ENCODE measurements around the gene ZNF598. TPM values are rescaled to one million over a fixed set of nuclear protein-coding genes. Genes with fewer than 3 reads are reported as not detected.
"Not testable (repeated sequence)": the region's sequence is repeated elsewhere in the genome, so short reads cannot be mapped to it uniquely, and the experiment has no call there.

Gene ZNF598
- polyA plus RNA-seq, 1 donor: 32.1 TPM

DNA sequence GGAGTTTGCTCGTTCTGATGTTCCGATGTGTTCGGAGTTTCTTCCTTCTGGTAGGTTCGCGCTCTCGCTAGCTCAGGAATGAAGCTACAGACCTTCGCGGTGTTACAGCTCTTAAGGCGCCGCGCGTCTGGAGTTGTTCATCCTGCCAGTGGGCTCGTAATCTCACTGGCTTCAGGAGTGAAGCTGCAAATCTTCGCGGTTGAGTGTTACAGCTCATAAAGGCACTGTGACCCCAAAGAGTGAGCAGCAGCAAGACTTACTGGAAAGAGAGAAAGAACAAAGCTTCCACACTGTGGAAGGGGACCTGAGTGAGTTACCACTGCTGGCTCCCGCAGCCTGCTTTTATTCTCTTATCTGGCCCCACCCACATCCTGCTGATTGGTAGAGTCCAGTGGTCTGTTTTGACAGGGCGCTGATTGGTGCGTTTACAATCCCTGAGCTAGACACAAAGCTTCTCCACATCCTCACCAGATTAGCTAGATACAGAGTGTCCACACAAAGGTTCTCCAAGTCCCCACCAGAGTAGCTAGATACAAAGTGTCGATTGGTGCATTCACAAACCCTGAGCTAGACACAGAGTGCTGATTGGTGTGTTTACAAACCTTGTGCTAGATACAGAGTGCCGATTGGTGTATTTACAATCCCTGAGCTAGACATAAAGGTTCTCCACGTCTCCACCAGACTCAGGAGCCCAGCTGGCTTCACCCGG, 52.0 kb downstream of the ZNF598 start:
- not testable (repeated sequence) for DNase-seq

DNA sequence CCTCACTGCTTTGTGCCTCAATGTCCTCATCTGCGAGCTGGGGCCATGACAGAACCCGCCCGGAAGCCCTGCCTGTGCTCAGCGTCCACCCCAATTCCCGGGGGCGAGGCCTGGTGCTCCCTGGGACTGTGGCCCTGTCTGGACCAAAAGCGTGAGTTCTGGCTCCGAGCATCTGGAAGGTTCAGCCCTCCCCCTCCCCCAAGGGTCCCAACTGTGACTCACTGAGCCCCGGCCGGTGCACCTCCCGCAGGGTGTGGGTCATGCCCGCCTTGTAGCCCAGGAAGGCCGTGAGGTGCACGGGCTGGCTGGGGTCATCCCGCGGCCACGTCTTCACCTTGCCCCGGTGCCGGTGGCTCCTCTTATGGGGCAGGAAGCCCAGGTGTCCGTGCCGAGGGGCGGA, 55.9 kb downstream of the ZNF598 start:
- no peak for DNase-seq

DNA sequence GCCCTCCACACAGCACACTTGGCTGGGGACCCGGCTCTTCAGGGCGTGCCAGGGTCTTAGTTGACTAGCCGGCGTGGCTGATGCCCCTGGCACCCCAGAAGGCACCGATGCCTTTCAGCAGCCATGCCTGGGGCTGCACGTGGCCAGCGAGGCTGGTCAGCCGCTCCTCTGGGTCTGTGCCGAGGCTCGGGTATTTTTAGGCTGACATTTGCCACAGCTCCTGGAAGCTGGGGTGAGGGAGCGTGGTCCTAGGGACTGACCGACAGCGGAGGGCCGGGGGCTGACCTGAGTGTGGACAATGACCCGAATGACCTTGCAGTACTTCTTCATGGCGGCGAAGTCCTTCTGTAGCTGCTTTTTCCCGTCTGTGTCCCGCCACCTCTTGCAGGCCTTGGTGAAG, 59.1 kb downstream of the ZNF598 start:
- no peak for DNase-seq

DNA sequence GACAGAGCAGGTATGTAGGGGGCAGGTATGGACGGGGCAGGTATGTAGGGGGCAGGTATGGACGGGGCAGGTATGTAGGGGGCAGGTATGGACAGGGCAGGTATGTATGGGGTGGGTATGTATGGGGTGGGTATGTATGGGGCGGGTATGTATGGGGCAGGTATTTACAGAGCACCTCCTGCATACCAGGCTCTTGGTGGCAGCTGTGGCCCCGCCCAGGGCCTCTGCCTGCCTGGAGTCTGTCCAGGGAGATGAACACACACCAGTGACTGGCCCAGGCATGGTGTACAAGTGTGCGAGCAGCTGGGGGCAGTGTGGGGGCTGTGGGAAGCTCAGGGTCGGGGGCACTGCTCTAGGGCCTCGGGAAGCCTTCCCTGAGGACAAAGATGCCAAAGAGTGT, 59.6 kb downstream of the ZNF598 start:
- no peak for DNase-seq

DNA sequence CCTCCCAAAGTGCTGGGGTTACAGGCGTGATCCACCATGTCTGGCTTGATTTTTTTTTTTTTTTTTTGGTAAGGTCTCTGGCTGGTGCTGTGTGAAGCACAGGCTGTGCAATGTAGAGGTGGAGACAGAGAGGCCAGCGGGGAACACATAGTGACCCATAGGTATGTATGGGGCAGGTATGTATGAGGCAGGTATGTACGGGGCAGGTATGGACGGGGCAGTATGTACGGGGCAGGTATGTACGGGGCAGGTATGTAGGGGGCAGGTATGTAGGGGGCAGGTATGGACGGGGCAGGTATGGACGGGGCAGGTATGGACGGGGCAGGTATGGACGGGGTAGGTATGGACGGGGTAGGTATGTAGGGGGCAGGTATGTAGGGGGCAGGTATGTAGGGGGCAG, 60.1 kb downstream of the ZNF598 start:
- no peak for DNase-seq

Other genes starting within 250 kb of the ZNF598 start
- gene NME3, start 238.3 kb downstream of the ZNF598 start, polyA plus RNA-seq (ENCODE audit: insufficient read length): 22.8 TPM
- gene EME2, start 237.0 kb downstream of the ZNF598 start, polyA plus RNA-seq (ENCODE audit: insufficient read length): 7.2 TPM
- 45.8 TPM for gene MRPS34, start 236.7 kb downstream of the ZNF598 start, polyA plus RNA-seq (ENCODE audit: insufficient read length)
- 30.5 TPM for gene SPSB3, start 227.2 kb downstream of the ZNF598 start, polyA plus RNA-seq (ENCODE audit: insufficient read length)
- 48.7 TPM for gene NUBP2, start 226.9 kb downstream of the ZNF598 start, polyA plus RNA-seq (ENCODE audit: insufficient read length)
- 0.52 TPM for gene IGFALS, start 216.1 kb downstream of the ZNF598 start, polyA plus RNA-seq (ENCODE audit: insufficient read length)
- 44.7 TPM for gene HAGH, start 183.0 kb downstream of the ZNF598 start, polyA plus RNA-seq (ENCODE audit: insufficient read length)
- gene FAHD1, start 182.6 kb downstream of the ZNF598 start, polyA plus RNA-seq (ENCODE audit: insufficient read length): 21.2 TPM
- 0.26 TPM for gene MEIOB, start 137.7 kb downstream of the ZNF598 start, polyA plus RNA-seq (ENCODE audit: insufficient read length)
- gene HS3ST6, start 91.4 kb downstream of the ZNF598 start, polyA plus RNA-seq (ENCODE audit: insufficient read length): 0.21 TPM
- 39.0 TPM for gene MSRB1, start 66.6 kb downstream of the ZNF598 start, polyA plus RNA-seq (ENCODE audit: insufficient read length)
- 72.5 TPM for gene RPL3L, start 55.1 kb downstream of the ZNF598 start, polyA plus RNA-seq (ENCODE audit: insufficient read length)
- 145 TPM for gene NDUFB10, start 50.3 kb downstream of the ZNF598 start, polyA plus RNA-seq (ENCODE audit: insufficient read length)
- 3,719 TPM for gene RPS2, start 45.0 kb downstream of the ZNF598 start, polyA plus RNA-seq (ENCODE audit: insufficient read length)
- gene RNF151, start 43.0 kb downstream of the ZNF598 start, polyA plus RNA-seq (ENCODE audit: insufficient read length): not detected
- gene TBL3, start 37.8 kb downstream of the ZNF598 start, polyA plus RNA-seq (ENCODE audit: insufficient read length): 34.3 TPM
- gene NOXO1, start 28.4 kb downstream of the ZNF598 start, polyA plus RNA-seq (ENCODE audit: insufficient read length): 1.3 TPM
- gene GFER, start 25.6 kb downstream of the ZNF598 start, polyA plus RNA-seq (ENCODE audit: insufficient read length): 20.2 TPM
- gene SYNGR3, start 19.9 kb downstream of the ZNF598 start, polyA plus RNA-seq (ENCODE audit: insufficient read length): 2.1 TPM
- 0.72 TPM for gene NPW, start 10.0 kb upstream of the ZNF598 start, polyA plus RNA-seq (ENCODE audit: insufficient read length)
- gene NHERF2, start 17.1 kb upstream of the ZNF598 start, polyA plus RNA-seq (ENCODE audit: insufficient read length): 47.8 TPM
- 13.5 TPM for gene NTHL1, start 38.0 kb upstream of the ZNF598 start, polyA plus RNA-seq (ENCODE audit: insufficient read length)
- 92.4 TPM for gene TSC2, start 38.2 kb upstream of the ZNF598 start, polyA plus RNA-seq (ENCODE audit: insufficient read length)
- 181 TPM for gene PKD1, start 126.1 kb upstream of the ZNF598 start, polyA plus RNA-seq (ENCODE audit: insufficient read length)
- gene RAB26, start 138.8 kb upstream of the ZNF598 start, polyA plus RNA-seq (ENCODE audit: insufficient read length): 0.92 TPM
- gene TRAF7, start 146.0 kb upstream of the ZNF598 start, polyA plus RNA-seq (ENCODE audit: insufficient read length): 46.7 TPM
- gene CASKIN1, start 186.8 kb upstream of the ZNF598 start, polyA plus RNA-seq (ENCODE audit: insufficient read length): 3.1 TPM
- 41.0 TPM for gene MLST8, start 195.6 kb upstream of the ZNF598 start, polyA plus RNA-seq (ENCODE audit: insufficient read length)
- gene BRICD5, start 201.0 kb upstream of the ZNF598 start, polyA plus RNA-seq (ENCODE audit: insufficient read length): 7.8 TPM
- gene PGP, start 205.0 kb upstream of the ZNF598 start, polyA plus RNA-seq (ENCODE audit: insufficient read length): 15.7 TPM
- gene E4F1, start 213.8 kb upstream of the ZNF598 start, polyA plus RNA-seq (ENCODE audit: insufficient read length): 16.4 TPM
- 1.1 TPM for gene DNASE1L2, start 226.6 kb upstream of the ZNF598 start, polyA plus RNA-seq (ENCODE audit: insufficient read length)
- gene ECI1, start 241.8 kb upstream of the ZNF598 start, polyA plus RNA-seq (ENCODE audit: insufficient read length): 65.3 TPM

Measured in hindlimb muscle (tissue), 1 donor.